Esophagus squamous epithelium (tissue), 5 donors: Measurements from ENCODE around the gene RNASE4. TPM values are rescaled to one million over a fixed set of nuclear protein-coding genes. Genes with fewer than 3 reads are reported as not detected.

Experiments used
- DNase-seq: peaks from one replicate; lab custom pipeline; 2025; lab: John Stamatoyannopoulos, UW
- H3K27ac ChIP-seq, 4 donors: fragments of 200-600 bp; sonication (generic); one replicate each; pipeline ENCODE4 v1.5.1; 2016 to 2019; ENCODE audit warnings: mild to moderate bottlenecking in 1 of 4
- H3K27me3 ChIP-seq, 4 donors: fragments of 200-600 bp; sonication (generic); 1 replicate in 3 of 4; 2 replicates in 1 of 4; pipeline versions ENCODE4 v1.5.1 to v1.6.0; 2017 to 2021; ENCODE audit warnings: antibody characterized with exemption in 1 of 4
- H3K36me3 ChIP-seq, 3 donors: fragments of 200-600 bp; sonication (generic); one replicate each; pipeline ENCODE4 v1.5.1; 2016 to 2019
- H3K4me1 ChIP-seq, 3 donors: fragments of 200-600 bp; sonication (generic); one replicate each; pipeline ENCODE4 v1.5.1; 2017 to 2019
- H3K4me3 ChIP-seq, 4 donors: fragments of 200-600 bp; sonication (generic); 1 replicate in 3 of 4; 2 replicates in 1 of 4; pipeline ENCODE4 v1.5.1; 2016 to 2019; ENCODE audit warnings: mild to moderate bottlenecking in 2 of 4, moderate library complexity in 1 of 4
- H3K9me3 ChIP-seq, 3 donors: fragments of 200-600 bp; sonication (generic); one replicate each; pipeline ENCODE4 v1.5.1; 2016 to 2019
- POLR2A ChIP-seq, 4 donors: fragments of 450-650 bp; IDR thresholded peaks; one replicate each; pipeline ENCODE4 v1.6.1; 2017; ENCODE audit warnings: antibody characterized with exemption in 4 of 4, mild to moderate bottlenecking in 4 of 4, moderate library complexity in 3 of 4
- WGBS, 2 donors: methylation state at CpG; one replicate each; pipeline ENCODE4 v1.1.5; 2018; 5-methylcytosine and 5-hydroxymethylcytosine counted together
- intact Hi-C: fragments of 100-400 bp; cut with DNase I; formaldehyde crosslinking; loops from one replicate; pipeline ENCODE4 v1.15.0; 2022
- total RNA-seq, 4 donors: library from RNA; depleted of rRNA; stranded (reverse); fragments of >200 nt; gene quantifications; one replicate each; pipeline ENCODE4 v1.1.0, GENCODE V29; 2016
- TF ChIP-seq, protein P1 (sequence below), 6 experiments: fragments of 450-650 bp in 4 of 6; fragments of 200-600 bp in 2 of 6; sonication (generic) in 2 of 6; IDR thresholded peaks; one replicate each; pipeline ENCODE4 v1.5.1; 2016 to 2019; ENCODE audit warnings: antibody characterized with exemption in 6 of 6, mild to moderate bottlenecking in 4 of 6, moderate library complexity in 4 of 6
- donor health status: DM: yes; HTN: yes; CAD: no.

The RNASE4 gene
- total RNA-seq, 4 donors from 2014 or later = 4.0 to 73.1 (median 19.5) TPM

DNA sequence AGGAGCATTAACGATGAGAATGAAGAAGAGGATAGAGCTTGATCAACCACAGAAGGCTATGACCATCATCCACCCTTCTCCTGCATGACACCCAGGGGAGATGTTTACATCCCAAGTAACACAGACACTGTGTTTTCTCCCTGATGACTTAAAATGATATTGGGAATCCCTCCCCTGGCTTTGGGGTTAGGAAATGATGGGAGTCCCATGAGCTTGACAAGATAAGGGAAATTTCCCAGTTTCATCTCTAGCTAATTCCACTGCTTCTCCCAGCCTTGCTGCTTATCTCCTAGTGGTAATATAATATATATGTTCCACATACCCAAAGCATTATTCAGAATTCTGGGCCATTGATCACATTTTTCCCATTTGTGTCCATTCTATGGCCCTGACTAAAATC, 38.9 kb upstream of the RNASE4 start:
- no peak overlapping the region for H3K27ac ChIP-seq
- TF ChIP-seq, protein P1, sequence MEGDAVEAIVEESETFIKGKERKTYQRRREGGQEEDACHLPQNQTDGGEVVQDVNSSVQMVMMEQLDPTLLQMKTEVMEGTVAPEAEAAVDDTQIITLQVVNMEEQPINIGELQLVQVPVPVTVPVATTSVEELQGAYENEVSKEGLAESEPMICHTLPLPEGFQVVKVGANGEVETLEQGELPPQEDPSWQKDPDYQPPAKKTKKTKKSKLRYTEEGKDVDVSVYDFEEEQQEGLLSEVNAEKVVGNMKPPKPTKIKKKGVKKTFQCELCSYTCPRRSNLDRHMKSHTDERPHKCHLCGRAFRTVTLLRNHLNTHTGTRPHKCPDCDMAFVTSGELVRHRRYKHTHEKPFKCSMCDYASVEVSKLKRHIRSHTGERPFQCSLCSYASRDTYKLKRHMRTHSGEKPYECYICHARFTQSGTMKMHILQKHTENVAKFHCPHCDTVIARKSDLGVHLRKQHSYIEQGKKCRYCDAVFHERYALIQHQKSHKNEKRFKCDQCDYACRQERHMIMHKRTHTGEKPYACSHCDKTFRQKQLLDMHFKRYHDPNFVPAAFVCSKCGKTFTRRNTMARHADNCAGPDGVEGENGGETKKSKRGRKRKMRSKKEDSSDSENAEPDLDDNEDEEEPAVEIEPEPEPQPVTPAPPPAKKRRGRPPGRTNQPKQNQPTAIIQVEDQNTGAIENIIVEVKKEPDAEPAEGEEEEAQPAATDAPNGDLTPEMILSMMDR (IDR thresholded peaks at IDR 0.05) = no peak
- TF ChIP-seq POLR2A (IDR thresholded peaks at IDR 0.05) = no peak
- peaks cover 0 to 63% (median 1%) of the 10 kb centered on the region in 4 donors for H3K27me3 ChIP-seq
- H3K4me3 ChIP-seq = no peak overlapping the region
- no peaks in the 10 kb centered on the region for H3K4me1 ChIP-seq
- WGBS, 2 donors = 75 to 94% methylated on average over 1 of the region's 1 CpG
- H3K36me3 ChIP-seq = no peaks in the 10 kb centered on the region
- no peaks in the 10 kb centered on the region for H3K9me3 ChIP-seq
- intact Hi-C loops = no loop called here
- no peak for DNase-seq

GRCh38 chr14:20652996-20653975, 31.1 kb upstream of the RNASE4 start:
- Histone ChIP-seq H3K36me3 (no peaks in the 10 kb centered on the region), H3K27ac (no peak overlapping the region), H3K4me1 (peaks cover 0 to 11% (median 4%) of the 10 kb centered on the region in 3 donors), H3K4me3 (peak overlapping the region in 1 of 4 donors; percentile 35), H3K9me3 (no peaks in the 10 kb centered on the region), H3K27me3 (peaks cover 0 to 91% (median 14%) of the 10 kb centered on the region in 4 donors)
- 7 to 8% methylated on average over 15 to 16 of the region's 39 CpGs for WGBS, 2 donors
- DNase-seq = no peak
- TF ChIP-seq, protein P1 (IDR thresholded peaks at IDR 0.05) = no peak
- no peak for TF ChIP-seq POLR2A (IDR thresholded peaks at IDR 0.05)
- intact Hi-C loops = no loop called here

- no peaks in the 10 kb centered on the region for H3K9me3 ChIP-seq
- intact Hi-C loops = no loop called here
- peaks cover 0 to 11% (median 4%) of the 10 kb centered on the region in 3 donors for H3K4me1 ChIP-seq
Measured at GRCh38 chr14:20655851-20656250, 28.5 kb upstream of the RNASE4 start.

GRCh38 chr14:20656274-20656673, 28.1 kb upstream of the RNASE4 start:
- intact Hi-C loops = no loop called here
- TF ChIP-seq, protein P1 (IDR thresholded peaks at IDR 0.05) = no peak
- TF ChIP-seq POLR2A (IDR thresholded peaks at IDR 0.05) = no peak
- no peak overlapping the region for H3K4me3 ChIP-seq
- WGBS, 2 donors = 62 to 75% methylated on average over 4 of the region's 4 CpGs
- H3K27ac ChIP-seq = no peak overlapping the region
- DNase-seq = no peak
- H3K27me3 ChIP-seq = peaks cover 0 to 98% (median 14%) of the 10 kb centered on the region in 4 donors
- no peaks in the 10 kb centered on the region for H3K36me3 ChIP-seq
- peaks cover 0 to 11% (median 4%) of the 10 kb centered on the region in 3 donors for H3K4me1 ChIP-seq
- H3K9me3 ChIP-seq = no peaks in the 10 kb centered on the region

More at GRCh38 chr14:20655851-20656250, 28.5 kb upstream of the RNASE4 start:
- 80 to 82% methylated on average over 2 to 4 of the region's 4 CpGs for WGBS, 2 donors
- H3K27ac ChIP-seq = no peak overlapping the region
- no peak for DNase-seq
- TF ChIP-seq, protein P1 (IDR thresholded peaks at IDR 0.05) = no peak
- TF ChIP-seq POLR2A (IDR thresholded peaks at IDR 0.05) = no peak
- peaks cover 0 to 98% (median 14%) of the 10 kb centered on the region in 4 donors for H3K27me3 ChIP-seq
- H3K4me3 ChIP-seq = no peak overlapping the region
- H3K36me3 ChIP-seq = no peaks in the 10 kb centered on the region
